Tibial nerve (tissue), 4 donors: ENCODE data around the gene HOXC13. TPM values are rescaled to one million over a fixed set of nuclear protein-coding genes. Genes with fewer than 3 reads are reported as not detected.

Experiments used
- DNase-seq, 2 donors: peaks; one replicate each; pipeline ENCODE4 v3.0.0-alpha.2; 2019; ENCODE audit warnings: low spot score in 2 of 2
- H3K27ac ChIP-seq, 4 donors: fragments of 200-600 bp; sonication (generic) in 3 of 4; one replicate each; pipeline ENCODE4 v1.5.1; 2017 to 2019; ENCODE audit warnings: mild to moderate bottlenecking in 1 of 4
- H3K27me3 ChIP-seq, 2 donors: fragments of 200-600 bp; sonication (generic) in 1 of 2; one replicate each; pipeline versions ENCODE4 v1.5.1 to v1.6.0; 2017 to 2019
- H3K36me3 ChIP-seq, 3 donors: fragments of 200-600 bp; sonication (generic); one replicate each; pipeline ENCODE4 v1.5.1; 2018 to 2019
- H3K4me1 ChIP-seq, 4 donors: fragments of 200-600 bp; sonication (generic) in 3 of 4; one replicate each; pipeline ENCODE4 v1.5.1; 2017 to 2019
- H3K4me3 ChIP-seq, 4 donors: fragments of 200-600 bp; sonication (generic) in 3 of 4; one replicate each; pipeline ENCODE4 v1.5.1; 2017 to 2019; ENCODE audit warnings: mild to moderate bottlenecking in 1 of 4, moderate library complexity in 1 of 4
- H3K9me3 ChIP-seq, 4 donors: fragments of 200-600 bp; sonication (generic) in 3 of 4; one replicate each; pipeline ENCODE4 v1.5.1; 2017 to 2019
- EP300 ChIP-seq, 2 donors: sonication (generic); formaldehyde crosslinking; IDR thresholded peaks; one replicate each; pipeline ENCODE4 v1.6.1; 2017; ENCODE audit warnings: antibody characterized with exemption in 2 of 2, mild to moderate bottlenecking in 1 of 2
- POLR2A ChIP-seq, 2 donors: fragments of 450-650 bp; IDR thresholded peaks; one replicate each; pipeline ENCODE4 v1.6.1; 2017; ENCODE audit warnings: antibody characterized with exemption in 2 of 2, mild to moderate bottlenecking in 2 of 2, moderate library complexity in 2 of 2
- WGBS, 2 donors: methylation state at CpG; one replicate each; pipeline ENCODE4 v1.1.5; 2018; 5-methylcytosine and 5-hydroxymethylcytosine counted together
- total RNA-seq, 4 donors: library from RNA; depleted of rRNA; stranded (reverse); fragments of >200 nt; gene quantifications; one replicate each; pipeline ENCODE4 v1.1.0, GENCODE V29; 2016
- TF ChIP-seq, protein P1 (sequence below), 5 experiments: fragments of 200-600 bp in 3 of 5; fragments of 450-650 bp in 2 of 5; sonication (generic) in 3 of 5; IDR thresholded peaks; one replicate each; pipeline ENCODE4 v1.5.1; 2016 to 2019; ENCODE audit warnings: antibody characterized with exemption in 5 of 5, mild to moderate bottlenecking in 3 of 5, moderate library complexity in 2 of 5

Gene HOXC13
- total RNA-seq, 4 donors from 2014 or later = not detected

DNA sequence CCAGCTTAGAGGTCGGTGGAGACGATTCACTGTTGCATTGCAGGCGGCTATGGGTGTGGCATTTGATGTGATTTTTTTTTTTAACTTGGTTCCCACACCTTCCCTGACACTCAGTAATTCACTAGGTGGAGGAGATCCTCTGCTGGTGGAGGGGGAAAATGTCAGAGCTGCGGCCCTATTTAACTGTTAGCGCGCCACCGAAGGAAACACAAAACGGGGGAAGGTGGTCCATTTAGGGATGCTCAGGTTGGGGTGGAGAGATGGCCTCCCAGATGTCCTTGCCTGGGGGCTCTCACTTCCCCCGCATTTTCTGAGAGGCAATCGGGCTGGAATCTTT is 11.8 kb downstream of the HOXC13 start:
- Histone ChIP-seq H3K27me3 (peaks cover 18 to 99% of the 10 kb centered on the region in 2 donors), H3K9me3 (no peaks in the 10 kb centered on the region), H3K27ac (no peak overlapping the region), H3K4me3 (no peak overlapping the region), H3K4me1 (peaks cover 0 to 37% (median 1%) of the 10 kb centered on the region in 4 donors), H3K36me3 (no peaks in the 10 kb centered on the region)
- TF ChIP-seq POLR2A (IDR thresholded peaks at IDR 0.05) (no peak), EP300 (IDR thresholded peaks at IDR 0.05) (no peak)
- TF ChIP-seq, protein P1, sequence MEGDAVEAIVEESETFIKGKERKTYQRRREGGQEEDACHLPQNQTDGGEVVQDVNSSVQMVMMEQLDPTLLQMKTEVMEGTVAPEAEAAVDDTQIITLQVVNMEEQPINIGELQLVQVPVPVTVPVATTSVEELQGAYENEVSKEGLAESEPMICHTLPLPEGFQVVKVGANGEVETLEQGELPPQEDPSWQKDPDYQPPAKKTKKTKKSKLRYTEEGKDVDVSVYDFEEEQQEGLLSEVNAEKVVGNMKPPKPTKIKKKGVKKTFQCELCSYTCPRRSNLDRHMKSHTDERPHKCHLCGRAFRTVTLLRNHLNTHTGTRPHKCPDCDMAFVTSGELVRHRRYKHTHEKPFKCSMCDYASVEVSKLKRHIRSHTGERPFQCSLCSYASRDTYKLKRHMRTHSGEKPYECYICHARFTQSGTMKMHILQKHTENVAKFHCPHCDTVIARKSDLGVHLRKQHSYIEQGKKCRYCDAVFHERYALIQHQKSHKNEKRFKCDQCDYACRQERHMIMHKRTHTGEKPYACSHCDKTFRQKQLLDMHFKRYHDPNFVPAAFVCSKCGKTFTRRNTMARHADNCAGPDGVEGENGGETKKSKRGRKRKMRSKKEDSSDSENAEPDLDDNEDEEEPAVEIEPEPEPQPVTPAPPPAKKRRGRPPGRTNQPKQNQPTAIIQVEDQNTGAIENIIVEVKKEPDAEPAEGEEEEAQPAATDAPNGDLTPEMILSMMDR (IDR thresholded peaks at IDR 0.05) = no peak
- DNase-seq = no peak
- WGBS, 2 donors = 10 to 17% methylated on average over 10 of the region's 10 CpGs

DNA sequence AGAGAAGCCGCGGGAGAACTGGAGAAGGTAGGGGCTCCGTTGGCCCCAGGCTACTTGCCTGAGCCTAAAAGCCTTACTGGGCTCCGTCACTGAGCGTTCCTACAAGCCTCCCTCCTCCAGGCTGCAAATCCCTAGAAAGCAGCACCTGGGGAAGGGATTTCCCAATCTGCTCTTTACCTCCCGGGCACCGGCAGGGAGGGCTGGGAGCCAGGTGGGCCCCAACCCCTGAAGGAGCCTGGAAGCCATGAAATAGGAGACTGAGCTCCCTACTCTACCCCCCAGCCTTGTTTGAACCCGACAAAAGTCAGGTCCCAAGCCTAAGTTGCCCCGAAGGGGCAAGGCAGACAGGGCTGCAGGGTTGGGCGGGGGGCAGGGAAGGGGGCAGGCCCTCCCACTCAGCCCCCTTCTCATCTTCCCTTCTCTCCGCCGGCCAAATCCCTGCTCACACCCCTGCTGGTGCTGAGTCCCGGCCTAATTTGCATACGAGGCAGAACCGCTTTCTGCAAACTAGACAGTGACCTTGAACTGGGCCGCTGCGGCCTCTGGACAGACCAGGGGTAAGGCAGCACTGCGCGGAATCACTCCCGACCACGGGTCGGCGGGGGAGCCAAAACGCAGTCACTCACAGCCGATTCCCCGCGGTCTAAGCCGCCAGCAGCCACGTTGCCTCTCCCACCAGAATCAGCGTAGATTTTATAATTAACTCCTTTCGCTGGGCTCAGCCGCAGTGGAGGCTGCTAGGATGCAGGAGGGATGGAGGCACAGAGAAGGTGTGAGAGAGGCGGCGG is 12.4 kb downstream of the HOXC13 start:
- Histone ChIP-seq H3K9me3 (no peaks in the 10 kb centered on the region), H3K4me3 (no peak overlapping the region), H3K36me3 (no peaks in the 10 kb centered on the region), H3K4me1 (peaks cover 0 to 40% (median 1%) of the 10 kb centered on the region in 4 donors), H3K27ac (no peak overlapping the region), H3K27me3 (peaks cover 19 to 99% of the 10 kb centered on the region in 2 donors)
- TF ChIP-seq, protein P1 (IDR thresholded peaks at IDR 0.05) = no peak
- TF ChIP-seq POLR2A (IDR thresholded peaks at IDR 0.05) (no peak), EP300 (IDR thresholded peaks at IDR 0.05) (no peak)
- DNase-seq = no peak
- WGBS, 2 donors = 8 to 17% methylated on average over 30 to 34 of the region's 34 CpGs

DNA sequence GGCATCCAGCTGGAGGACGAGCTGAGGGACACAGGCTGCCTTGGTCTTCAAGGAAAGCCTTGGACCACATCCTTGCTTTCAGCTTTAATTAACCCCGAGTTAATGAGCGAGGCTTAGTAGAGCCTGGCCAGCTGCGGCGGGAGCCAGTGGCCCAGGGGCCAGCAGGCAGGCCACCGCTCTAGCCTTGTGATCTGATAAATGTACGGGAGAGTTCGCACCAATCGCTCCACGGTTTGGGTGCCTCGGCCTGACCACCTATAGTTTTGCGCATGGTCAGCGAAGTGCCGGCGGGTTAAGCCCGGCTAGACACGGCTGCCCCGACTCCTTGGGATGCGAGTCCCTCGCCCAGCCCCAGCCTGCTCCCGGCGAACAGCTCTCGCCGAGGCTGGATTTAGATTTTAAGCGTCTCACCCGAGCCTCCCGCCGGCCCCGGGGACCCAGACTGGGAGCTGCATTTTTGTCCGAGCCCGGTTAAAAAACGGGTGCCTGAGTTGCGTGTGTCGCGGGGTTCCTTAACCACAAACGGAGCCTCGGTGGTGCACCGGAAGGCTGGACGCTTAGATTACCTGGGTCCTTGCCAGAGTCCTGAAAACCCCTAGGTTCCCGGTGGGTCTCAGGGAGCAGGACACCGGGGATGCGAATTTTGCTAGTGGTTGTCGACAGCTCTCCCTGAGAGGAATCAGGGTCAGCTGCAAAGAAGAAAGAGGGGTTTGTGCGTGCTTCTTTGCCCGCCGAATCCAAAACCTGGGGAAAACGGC is 13.1 kb downstream of the HOXC13 start:
- DNase-seq = no peak
- WGBS, 2 donors = 20 to 23% methylated on average over 11 to 21 of the region's 47 CpGs

DNA sequence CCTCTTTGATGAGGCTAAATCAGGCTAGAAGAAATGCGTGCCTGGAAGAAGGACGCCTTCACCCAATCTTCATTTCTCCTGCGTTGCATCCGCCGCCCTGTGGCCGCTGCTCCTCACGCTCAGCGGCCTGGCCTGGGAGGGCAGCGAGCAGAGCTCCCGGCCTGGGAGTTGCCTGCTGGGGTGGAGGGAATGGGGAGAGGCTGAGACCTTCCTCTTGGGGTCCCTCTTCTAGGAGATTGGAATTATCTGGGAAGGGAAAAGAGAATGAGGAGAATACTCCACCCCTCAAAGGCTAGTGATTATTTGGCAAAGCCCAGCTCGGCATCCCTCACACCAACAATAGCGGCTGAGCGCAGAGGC is 13.7 kb downstream of the HOXC13 start:
- Histone ChIP-seq H3K27me3 (peaks cover 19 to 99% of the 10 kb centered on the region in 2 donors), H3K9me3 (no peaks in the 10 kb centered on the region), H3K4me1 (peaks cover 0 to 47% (median 1%) of the 10 kb centered on the region in 4 donors), H3K27ac (no peak overlapping the region), H3K4me3 (no peak overlapping the region), H3K36me3 (no peaks in the 10 kb centered on the region)
- TF ChIP-seq EP300 (IDR thresholded peaks at IDR 0.05) = no peak
- DNase-seq = no peak
- WGBS, 2 donors = 33 to 44% methylated on average over 13 of the region's 13 CpGs

More for the DNA sequence above, 13.1 kb downstream of the HOXC13 start:
- H3K27me3 ChIP-seq = peaks cover 19 to 99% of the 10 kb centered on the region in 2 donors
- H3K27ac ChIP-seq = no peak overlapping the region
- H3K36me3 ChIP-seq = no peaks in the 10 kb centered on the region
- H3K4me1 ChIP-seq = peaks cover 0 to 47% (median 1%) of the 10 kb centered on the region in 4 donors
- H3K4me3 ChIP-seq = no peak overlapping the region
- no peak for TF ChIP-seq EP300 (IDR thresholded peaks at IDR 0.05)
- H3K9me3 ChIP-seq = no peaks in the 10 kb centered on the region

DNA sequence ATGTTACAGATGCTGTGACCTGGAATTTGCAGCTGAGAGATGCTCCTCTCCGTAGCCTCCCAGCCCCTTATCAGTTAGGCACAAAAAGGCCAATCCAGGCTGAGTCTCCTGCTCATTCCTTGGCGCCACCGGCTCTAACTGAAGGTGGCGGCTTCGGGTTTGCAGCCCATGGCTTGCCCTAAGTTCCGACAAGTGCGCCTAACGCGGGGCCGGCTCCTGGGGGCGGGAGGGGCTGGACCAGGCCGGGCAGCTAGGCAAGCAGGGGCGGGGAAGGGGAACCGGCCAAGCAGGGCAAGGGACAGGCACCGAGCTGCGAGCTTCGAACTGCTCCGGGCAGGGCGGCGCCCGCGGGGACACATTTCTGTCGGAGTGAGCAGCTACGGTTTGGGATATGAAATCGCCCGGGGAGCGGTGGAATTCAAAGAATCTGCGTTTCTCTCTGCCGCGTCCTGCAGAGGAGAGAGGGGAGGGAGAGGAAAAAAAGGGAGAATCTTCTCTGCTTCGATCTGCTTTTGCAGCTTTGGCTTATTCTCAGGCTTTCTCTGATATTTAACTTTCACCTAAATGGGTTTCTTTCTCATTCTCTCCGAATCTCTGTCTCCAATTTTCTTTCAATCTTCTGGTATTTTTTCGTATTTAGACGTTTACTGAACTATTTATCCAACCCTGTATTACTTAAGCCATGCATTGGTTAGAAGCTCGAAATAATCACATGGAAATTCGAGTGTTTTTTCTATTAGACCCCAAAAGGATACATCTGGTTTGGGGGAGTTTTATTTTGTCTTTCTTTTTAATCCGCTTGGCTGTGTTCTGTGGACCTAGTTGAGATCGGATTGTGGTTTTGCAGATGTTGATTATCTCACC is 14.5 kb downstream of the HOXC13 start:
- no peak overlapping the region for H3K27ac ChIP-seq
- WGBS, 2 donors = 14 to 16% methylated on average over 36 to 37 of the region's 38 CpGs
- peaks cover 0 to 47% (median 1%) of the 10 kb centered on the region in 4 donors for H3K4me1 ChIP-seq
- TF ChIP-seq, protein P1 (IDR thresholded peaks at IDR 0.05) = no peak
- TF ChIP-seq EP300 (IDR thresholded peaks at IDR 0.05) (peak in 1 of 2 donors; percentile 9), POLR2A (IDR thresholded peaks at IDR 0.05) (no peak)
- no peak for DNase-seq
- H3K36me3 ChIP-seq = no peaks in the 10 kb centered on the region
- H3K4me3 ChIP-seq = no peak overlapping the region
- peaks cover 19 to 99% of the 10 kb centered on the region in 2 donors for H3K27me3 ChIP-seq
- H3K9me3 ChIP-seq = no peaks in the 10 kb centered on the region
